Activated CD8-positive, alpha-beta T cell treated with anti-CD3 and anti-CD28 coated beads for 36 hours (primary cell): Measurements from ENCODE around the gene GTF2F2. TPM values are rescaled to one million over a fixed set of nuclear protein-coding genes. Genes with fewer than 3 reads are reported as not detected.

ENCODE experiments used
- ATAC-seq: fragments of 200-7000 bp; cut with Tn5 transposase; one replicate; pipeline ENCODE4 v1.10.0; 2021; ENCODE audit warnings: mild to moderate bottlenecking, moderate library complexity
- CTCF ChIA-PET: fragments of 350-600 bp; sonication (Branson Sonifier 250); formaldehyde crosslinking; loops from one replicate; lab custom pipeline; 2021; ENCODE audit warnings: antibody characterized with exemption; lab: Charles Lee
- POLR2A ChIA-PET: fragments of 350-600 bp; sonication (Branson Sonifier 250); formaldehyde crosslinking; loops from one replicate; lab custom pipeline; 2021; ENCODE audit warnings: antibody characterized with exemption; lab: Charles Lee
- DNase-seq: peaks from one replicate; pipeline ENCODE4 v3.0.0-alpha.2; 2020
- H3K27ac Mint-ChIP-seq: one replicate; pipeline ENCODE4 v1.8.0; 2021; ENCODE audit warnings: mild to moderate bottlenecking, mixed read lengths
- H3K27me3 Mint-ChIP-seq: one replicate; pipeline ENCODE4 v1.8.0; 2021; ENCODE audit warnings: mixed read lengths
- H3K36me3 Mint-ChIP-seq: one replicate; pipeline ENCODE4 v1.8.0; 2021; ENCODE audit warnings: low read depth, mixed read lengths
- H3K4me1 Mint-ChIP-seq: one replicate; pipeline ENCODE4 v1.8.0; 2021; ENCODE audit warnings: low read depth, mixed read lengths
- H3K4me3 Mint-ChIP-seq: one replicate; pipeline ENCODE4 v1.8.0; 2021; ENCODE audit warnings: mild to moderate bottlenecking, moderate library complexity, mixed read lengths
- H3K9me3 Mint-ChIP-seq: one replicate; pipeline ENCODE4 v1.8.0; 2021; ENCODE audit warnings: mixed read lengths
- intact Hi-C: fragments of 100-400 bp; cut with micrococcal nuclease; formaldehyde crosslinking; loops from one replicate; pipeline ENCODE4 v1.10.0; 2022
- total RNA-seq, 2 experiments: library from RNA; stranded (reverse); gene quantifications; one replicate each; pipeline ENCODE4 v1.2.3, GENCODE V29; 2021
- TF ChIP-seq, protein P1 (sequence below): fragments of 200-600 bp; IDR thresholded peaks from one replicate; pipeline ENCODE4 v1.8.0; 2022; ENCODE audit warnings: antibody characterized with exemption, mild to moderate bottlenecking

GTF2F2 gene
- total RNA-seq, 2 experiments from 2014 or later, result 25.8 to 28.9 TPM

DNA sequence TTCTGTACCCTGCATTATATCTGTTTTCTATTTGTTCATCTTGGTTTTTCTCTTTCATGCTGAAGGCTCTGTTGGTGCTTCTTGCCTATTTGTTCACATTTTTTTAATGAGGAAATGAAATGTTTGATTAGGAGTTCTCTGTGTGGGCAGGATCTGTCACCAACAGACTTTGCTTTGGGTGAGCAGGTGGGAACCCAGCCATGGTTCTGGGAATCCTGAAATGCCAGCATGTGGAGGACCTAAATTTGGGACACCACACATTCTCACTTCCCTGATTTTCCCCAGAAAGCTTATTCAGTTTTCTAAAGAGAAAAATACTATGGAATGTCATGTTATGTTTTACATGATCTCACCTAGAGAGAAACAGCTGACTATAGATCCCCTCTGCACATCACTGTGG lies 186.7 kb downstream of the GTF2F2 start:
- H3K36me3 Mint-ChIP-seq, result no peaks in the 10 kb centered on the region
- ATAC-seq (no peak), DNase-seq (no peak)
- no peaks in the 10 kb centered on the region for H3K9me3 Mint-ChIP-seq
- TF ChIP-seq, protein P1, sequence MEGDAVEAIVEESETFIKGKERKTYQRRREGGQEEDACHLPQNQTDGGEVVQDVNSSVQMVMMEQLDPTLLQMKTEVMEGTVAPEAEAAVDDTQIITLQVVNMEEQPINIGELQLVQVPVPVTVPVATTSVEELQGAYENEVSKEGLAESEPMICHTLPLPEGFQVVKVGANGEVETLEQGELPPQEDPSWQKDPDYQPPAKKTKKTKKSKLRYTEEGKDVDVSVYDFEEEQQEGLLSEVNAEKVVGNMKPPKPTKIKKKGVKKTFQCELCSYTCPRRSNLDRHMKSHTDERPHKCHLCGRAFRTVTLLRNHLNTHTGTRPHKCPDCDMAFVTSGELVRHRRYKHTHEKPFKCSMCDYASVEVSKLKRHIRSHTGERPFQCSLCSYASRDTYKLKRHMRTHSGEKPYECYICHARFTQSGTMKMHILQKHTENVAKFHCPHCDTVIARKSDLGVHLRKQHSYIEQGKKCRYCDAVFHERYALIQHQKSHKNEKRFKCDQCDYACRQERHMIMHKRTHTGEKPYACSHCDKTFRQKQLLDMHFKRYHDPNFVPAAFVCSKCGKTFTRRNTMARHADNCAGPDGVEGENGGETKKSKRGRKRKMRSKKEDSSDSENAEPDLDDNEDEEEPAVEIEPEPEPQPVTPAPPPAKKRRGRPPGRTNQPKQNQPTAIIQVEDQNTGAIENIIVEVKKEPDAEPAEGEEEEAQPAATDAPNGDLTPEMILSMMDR, result no peak
- ChIA-PET CTCF (interaction anchor here (1.4 to 5.1 kb wide), 5 partner anchors 9 to 265 kb away, joined by 3 to 93 read pairs (median 6); no protein-coding TSS in a partner anchor), POLR2A (interaction anchor here (1.0 kb wide), 1 partner anchor 10 kb away, joined by 3 read pairs; no protein-coding TSS in a partner anchor)
- no peak overlapping the region for H3K27ac Mint-ChIP-seq
- H3K27me3 Mint-ChIP-seq, result peaks cover 18% of the 10 kb centered on the region
- intact Hi-C loops, result no loop called here
- H3K4me3 Mint-ChIP-seq, result no peak overlapping the region
- H3K4me1 Mint-ChIP-seq, result peaks cover 19% of the 10 kb centered on the region

DNA sequence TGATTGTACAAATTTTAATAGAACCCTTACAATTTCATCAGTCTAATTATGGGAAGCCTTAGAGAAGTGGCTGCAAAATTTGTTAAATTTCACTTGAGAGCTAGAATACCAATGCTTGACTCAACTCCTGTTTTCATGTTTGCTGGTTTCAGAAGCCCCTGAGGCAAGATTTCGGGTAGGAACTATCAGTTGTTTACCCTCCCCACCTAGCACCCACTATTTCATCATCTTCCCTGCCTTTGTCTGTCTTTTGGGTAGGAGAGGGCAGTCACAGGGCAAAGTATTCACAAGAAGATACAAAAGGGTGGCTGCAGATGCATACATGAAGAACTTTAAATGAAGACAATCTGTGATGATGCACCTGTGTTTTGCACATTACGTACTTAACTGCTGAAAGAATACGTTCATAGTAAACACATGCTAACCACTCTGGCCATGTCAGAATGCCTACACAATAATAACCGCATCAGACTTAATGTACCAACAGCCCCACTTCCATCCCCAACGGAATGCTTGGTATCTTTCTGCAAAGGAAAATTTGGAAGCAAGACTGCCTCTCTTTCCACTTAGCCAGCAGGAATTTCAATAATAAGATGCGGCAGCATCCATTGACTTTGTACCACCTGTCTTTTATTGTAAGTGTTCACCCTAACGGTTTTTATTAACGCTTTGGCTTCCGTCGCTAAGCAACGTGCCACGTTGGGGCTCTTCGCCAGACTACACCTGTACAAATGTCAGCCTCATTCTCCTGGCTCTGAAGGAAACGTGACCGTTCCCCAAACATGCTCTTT lies 190.2 kb downstream of the GTF2F2 start:
- TF ChIP-seq, protein P1, result no peak
- intact Hi-C loops, result no loop called here
- H3K27ac Mint-ChIP-seq, result no peak overlapping the region
- no peak for DNase-seq
- CTCF ChIA-PET, result interaction anchor here (0.6 to 5.1 kb wide), 17 partner anchors 10 to 721 kb away, joined by 3 to 93 read pairs (median 7); partner anchors contain the start of gene TPT1
- peak; percentile 10 for ATAC-seq
- H3K4me3 Mint-ChIP-seq, result peak overlapping the region; percentile 76
- peaks cover 19% of the 10 kb centered on the region for H3K4me1 Mint-ChIP-seq
- POLR2A ChIA-PET, result no interaction called here
- no peaks in the 10 kb centered on the region for H3K9me3 Mint-ChIP-seq
- H3K36me3 Mint-ChIP-seq, result no peaks in the 10 kb centered on the region
- H3K27me3 Mint-ChIP-seq, result peaks cover 17% of the 10 kb centered on the region

DNA sequence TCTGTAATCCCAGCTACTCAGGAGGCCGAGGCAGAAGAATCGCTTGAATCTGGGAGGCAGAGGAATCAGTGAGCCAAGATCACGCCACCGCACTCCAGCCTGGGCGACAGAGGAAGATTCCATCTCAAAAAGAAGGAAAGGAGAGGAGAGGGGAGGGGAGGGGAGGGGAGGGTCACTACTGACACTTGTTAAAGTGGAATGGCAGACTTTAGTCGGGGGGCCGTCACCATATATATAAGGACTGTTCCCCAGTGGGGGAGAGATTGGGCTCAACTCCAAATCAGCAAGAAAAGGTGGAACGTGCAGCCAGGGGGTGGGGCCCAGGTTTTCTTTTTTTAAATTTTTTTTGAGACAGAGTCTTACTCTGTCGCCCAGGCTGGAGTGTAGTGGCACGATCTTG lies 194.5 kb downstream of the GTF2F2 start:
- DNase-seq, result no peak
- TF ChIP-seq, protein P1, result no peak
- ChIA-PET POLR2A (no interaction called here), CTCF (no interaction called here)
- Mint-ChIP-seq H3K4me1 (peaks cover 12% of the 10 kb centered on the region), H3K27ac (no peak overlapping the region), H3K27me3 (peaks cover 8% of the 10 kb centered on the region), H3K4me3 (no peak overlapping the region), H3K36me3 (no peaks in the 10 kb centered on the region), H3K9me3 (no peaks in the 10 kb centered on the region)
- intact Hi-C loops, result no loop called here
- ATAC-seq, result no peak

DNA sequence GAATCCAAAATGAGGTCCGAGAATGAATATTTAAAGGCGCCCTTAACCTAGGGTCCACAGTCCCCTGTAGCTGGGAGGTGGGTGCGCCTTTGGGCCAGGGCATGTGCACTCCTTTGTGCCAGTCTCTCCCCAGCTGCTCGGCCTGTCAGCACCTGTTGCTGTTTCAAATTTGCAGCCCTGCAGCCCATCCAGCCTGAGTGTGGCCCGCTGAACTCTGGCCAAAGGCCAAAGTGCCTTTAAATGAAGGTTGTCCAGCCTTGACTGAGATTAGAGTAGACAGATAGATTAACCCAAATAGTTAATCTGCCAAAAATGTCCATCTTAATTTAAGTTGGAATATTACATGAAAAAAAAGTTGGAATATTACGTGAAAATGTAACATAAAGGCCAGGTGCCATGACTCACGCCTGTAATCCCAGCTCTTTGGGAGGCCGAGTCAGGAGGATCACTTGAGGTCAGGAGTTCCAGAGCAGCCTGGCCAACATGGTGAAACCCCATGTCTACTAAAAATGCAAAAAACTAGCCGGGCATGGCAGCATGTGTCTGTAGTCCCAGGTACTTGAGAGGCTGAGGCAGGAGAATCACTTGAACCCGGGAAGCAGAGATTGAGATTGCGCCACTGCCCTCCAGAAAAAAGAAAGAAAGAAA lies 195.3 kb downstream of the GTF2F2 start:
- ChIA-PET POLR2A (no interaction called here), CTCF (no interaction called here)

More for the DNA sequence above, 195.3 kb downstream of the GTF2F2 start:
- no peaks in the 10 kb centered on the region for H3K9me3 Mint-ChIP-seq
- TF ChIP-seq, protein P1, result no peak
- H3K4me3 Mint-ChIP-seq, result no peak overlapping the region
- no peak for ATAC-seq
- intact Hi-C loops, result no loop called here
- H3K4me1 Mint-ChIP-seq, result peaks cover 10% of the 10 kb centered on the region
- no peaks in the 10 kb centered on the region for H3K36me3 Mint-ChIP-seq
- peaks cover 4% of the 10 kb centered on the region for H3K27me3 Mint-ChIP-seq
- no peak for DNase-seq
- H3K27ac Mint-ChIP-seq, result no peak overlapping the region
